IPS-20b (cell line): Measurements from ENCODE around the gene DACH1.

ENCODE experiments used
- H3K27ac ChIP-seq: one replicate; pipeline ENCODE4 v1.5.1; 2013; ENCODE audit warnings: low read length
- H3K27me3 ChIP-seq: 2 replicates; pipeline ENCODE4 v1.6.1; 2013; ENCODE audit warnings: mild to moderate bottlenecking, low read length, inconsistent platforms; ENCODE audit not compliant: insufficient read depth
- H3K36me3 ChIP-seq: 2 replicates; pipeline ENCODE4 v1.6.1; 2013; ENCODE audit warnings: low read depth, mild to moderate bottlenecking, inconsistent platforms, low read length, moderate library complexity; ENCODE audit not compliant: insufficient read depth
- H3K4me1 ChIP-seq: 2 replicates; pipeline ENCODE4 v1.6.1; 2013; ENCODE audit warnings: mild to moderate bottlenecking, control low read depth, inconsistent platforms, low read length, moderate library complexity; ENCODE audit not compliant: insufficient read depth
- H3K4me3 ChIP-seq: 2 replicates; pipeline ENCODE4 v1.5.1; 2013; ENCODE audit warnings: mild to moderate bottlenecking, low read length, inconsistent platforms
- H3K9ac ChIP-seq: 2 replicates; pipeline ENCODE4 v1.6.1; 2013; ENCODE audit warnings: low read depth, mild to moderate bottlenecking, inconsistent platforms, low read length, moderate library complexity
- H3K9me3 ChIP-seq: 2 replicates; pipeline ENCODE4 v1.6.1; 2013; ENCODE audit warnings: mild to moderate bottlenecking, low read depth, low read length, inconsistent platforms; ENCODE audit not compliant: insufficient read depth

The DACH1 gene

DNA sequence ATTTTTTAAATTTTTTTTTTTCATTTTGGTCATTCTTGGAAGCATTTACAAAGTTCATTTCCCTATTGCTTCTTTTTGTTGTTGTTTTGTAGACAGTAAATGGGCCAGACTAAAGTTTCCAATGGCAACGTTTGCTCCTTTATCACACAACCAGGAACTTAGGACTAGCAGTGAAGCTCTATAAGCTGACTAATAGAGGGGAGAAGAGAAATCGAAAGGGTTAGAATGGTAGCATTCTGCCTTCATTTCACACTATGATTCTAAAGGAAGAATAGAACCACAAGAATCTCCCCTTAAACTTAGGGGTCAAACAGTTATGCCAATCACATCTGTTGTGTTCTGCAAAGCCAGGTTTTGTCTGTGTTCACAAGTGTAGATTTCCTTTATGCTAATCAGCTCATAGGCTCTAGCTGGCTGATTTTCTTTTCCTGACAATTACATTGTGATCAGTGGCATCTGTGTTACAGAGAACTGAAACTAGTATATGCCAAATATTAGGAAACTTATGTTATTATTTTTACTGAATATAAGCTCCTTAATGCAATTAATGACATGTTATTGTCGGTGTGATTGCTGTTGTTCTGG, 467.3 kb downstream of the DACH1 start:
- Histone ChIP-seq H3K27ac (no peak overlapping the region), H3K4me3 (no peak overlapping the region), H3K27me3 (no peaks in the 10 kb centered on the region), H3K9me3 (no peaks in the 10 kb centered on the region), H3K4me1 (no peaks in the 10 kb centered on the region), H3K9ac (no peak overlapping the region), H3K36me3 (no peaks in the 10 kb centered on the region)

DNA sequence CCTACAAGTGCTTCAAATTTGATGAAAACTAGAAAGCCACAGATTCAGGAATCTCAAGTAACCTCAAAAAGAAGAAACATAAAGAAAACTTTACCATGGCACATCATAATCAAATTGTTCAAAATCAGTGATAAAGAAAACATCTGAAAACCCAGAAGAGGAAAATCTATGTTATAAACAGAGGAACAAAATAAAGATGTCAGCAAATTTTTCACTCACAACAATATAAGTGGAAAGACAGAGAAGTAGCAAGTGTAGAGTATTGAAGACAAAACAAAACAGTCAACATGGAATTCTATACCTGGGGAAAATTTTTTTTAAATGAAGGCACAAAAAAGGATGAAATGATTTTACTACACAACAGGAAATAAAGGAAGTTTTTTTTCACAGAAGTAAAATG, 470.9 kb downstream of the DACH1 start:
- H3K27ac ChIP-seq: no peak overlapping the region
- H3K9ac ChIP-seq: no peak overlapping the region

DNA sequence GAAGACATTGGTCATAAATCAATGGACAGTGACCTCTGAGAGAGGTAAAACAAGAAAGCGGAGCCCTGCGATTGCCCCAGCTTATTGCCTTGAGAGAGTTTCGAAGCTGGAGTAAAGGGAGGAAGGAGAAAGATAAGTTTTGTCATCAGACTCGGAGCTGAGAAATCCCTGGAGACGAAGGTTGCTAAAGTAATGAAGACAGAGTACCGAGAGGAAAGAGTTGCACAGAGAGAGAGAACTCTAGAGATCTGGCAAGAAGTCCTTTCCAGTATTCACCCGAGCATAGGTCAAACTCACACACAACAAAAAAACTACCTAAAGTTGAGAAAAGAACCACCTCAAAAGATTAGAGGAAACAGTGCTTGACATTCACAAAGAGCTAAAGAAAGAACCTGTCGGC, 472.0 kb downstream of the DACH1 start:
- no peaks in the 10 kb centered on the region for H3K4me1 ChIP-seq
- no peak overlapping the region for H3K4me3 ChIP-seq
- no peak overlapping the region for H3K27ac ChIP-seq
- no peaks in the 10 kb centered on the region for H3K27me3 ChIP-seq
- H3K36me3 ChIP-seq: no peaks in the 10 kb centered on the region
- H3K9ac ChIP-seq: no peak overlapping the region
- H3K9me3 ChIP-seq: peaks cover 7% of the 10 kb centered on the region

More for the DNA sequence above, 470.9 kb downstream of the DACH1 start:
- H3K4me1 ChIP-seq: no peaks in the 10 kb centered on the region
- peaks cover under 1% of the 10 kb centered on the region; the same call in 1 of the 2 replicates for H3K9me3 ChIP-seq
- no peaks in the 10 kb centered on the region for H3K27me3 ChIP-seq
- H3K4me3 ChIP-seq: no peak overlapping the region
- no peaks in the 10 kb centered on the region for H3K36me3 ChIP-seq

GRCh38 chr13:71394176-71394575, 472.8 kb downstream of the DACH1 start:
- no peak overlapping the region for H3K9ac ChIP-seq

More at GRCh38 chr13:71394176-71394575, 472.8 kb downstream of the DACH1 start:
- Histone ChIP-seq H3K27me3 (no peaks in the 10 kb centered on the region), H3K27ac (no peak overlapping the region), H3K9me3 (peaks cover 7% of the 10 kb centered on the region), H3K4me1 (no peaks in the 10 kb centered on the region), H3K4me3 (no peak overlapping the region), H3K36me3 (no peaks in the 10 kb centered on the region)
